H1 (cell line): ENCODE results near the gene VCX2. TPM values are rescaled to one million over a fixed set of nuclear protein-coding genes. Genes with fewer than 3 reads are reported as not detected.

Source experiments
- RAD21 ChIP-seq, 2 experiments: IDR thresholded peaks in 1 of 2; conservative IDR thresholded peaks in 1 of 2; 2 replicates each; pipeline ENCODE4 v1.6.1; 2011; ENCODE audit warnings: low read depth in 2 of 2, low read length in 2 of 2, improper control_type of control experiment in 1 of 2, inconsistent platforms in 1 of 2, mild to moderate bottlenecking in 1 of 2, moderate library complexity in 1 of 2
- SIX5 ChIP-seq: IDR thresholded peaks from 2 replicates; pipeline ENCODE4 v1.6.1; 2011; ENCODE audit warnings: mild to moderate bottlenecking, low read depth, low read length
- ZNF274 ChIP-seq: IDR thresholded peaks from 2 replicates; pipeline ENCODE4 v1.7.0; 2012; ENCODE audit warnings: low read length, borderline replicate concordance; ENCODE audit errors: extremely low read depth
- polyA plus RNA-seq, 7 experiments: library from polyadenylated mRNA; depleted of rRNA in 3 of 7; stranded (reverse) in 5 of 7; unstranded in 2 of 7; fragments of >200 nt in 5 of 7; fragments of 200-250 nt in 2 of 7; gene quantifications; 1 replicate in 5 of 7; 2 replicates in 1 of 7; 4 replicates in 1 of 7; pipeline versions ENCODE4 v1.2.1 to v1.2.3, GENCODE V29; 2011 to 2013; ENCODE audit warnings: missing spikeins in 2 of 7, mixed read lengths in 2 of 7
- total RNA-seq: library from RNA; stranded (reverse); fragmentation: NEBNext Ultra II Directional; extraction: Animal tissue kit (Norgen Biotek cat#: 25700); gene quantifications from 2 replicates; pipeline ENCODE4 v1.2.1, GENCODE V29; 2021

VCX2 gene
- total and polyA plus RNA-seq, 2 of the 8 experiments (the other 6 are each of a cell fraction or from before 2014, with no cell fraction given): not detected

GRCh38 chrX:8126648-8127047 is 44.4 kb downstream of the VCX2 start (continued):
- TF ChIP-seq RAD21 (IDR thresholded peaks at IDR 0.05 in 1 of 2, conservative IDR thresholded peaks at IDR 0.05 in 1 of 2; ENCODE audit: low read depth in 2 of 2, low read length in 2 of 2) (no peak), ZNF274 (no peak), SIX5 (no peak)
- TF ChIP-seq, all 59 proteins: peak for 0
